Fibroblast of pulmonary artery (primary cell): Measurements from ENCODE around the gene DOCK4.

ENCODE experiments used
- DNase-seq: peaks from one replicate; pipeline ENCODE4 v3.0.0-alpha.2; 2010; ENCODE audit warnings: low read depth
- H3K4me3 ChIP-seq: replicated peaks from 2 replicates; pipeline ENCODE4 v1.5.1; 2011; ENCODE audit warnings: low read depth, mild to moderate bottlenecking, control low read depth, low read length, moderate library complexity
- CTCF ChIP-seq: IDR thresholded peaks from 2 replicates; pipeline ENCODE4 v1.5.1; 2011; ENCODE audit warnings: mild to moderate bottlenecking, control low read depth, low read length, inconsistent platforms; ENCODE audit errors: missing control alignments

The DOCK4 gene

GRCh38 chr7:112232212-112232978, 26.2 kb upstream of the DOCK4 start:
- no peak for TF ChIP-seq CTCF
- no peak overlapping the region for H3K4me3 ChIP-seq
- DNase-seq: no peak

- no peak for TF ChIP-seq CTCF
- DNase-seq: no peak
- H3K4me3 ChIP-seq: no peak overlapping the region
Measured at GRCh38 chr7:112228632-112229031, 22.4 kb upstream of the DOCK4 start.

- no peak for TF ChIP-seq CTCF
- peak; percentile 83 for DNase-seq
Measured at GRCh38 chr7:112226701-112227276, 20.6 kb upstream of the DOCK4 start.

GRCh38 chr7:112225006-112225405, 18.8 kb upstream of the DOCK4 start:
- TF ChIP-seq CTCF: no peak
- no peak overlapping the region for H3K4me3 ChIP-seq
- no peak for DNase-seq

More at GRCh38 chr7:112226701-112227276, 20.6 kb upstream of the DOCK4 start:
- H3K4me3 ChIP-seq: no peak overlapping the region

GRCh38 chr7:112224186-112224585, 18.0 kb upstream of the DOCK4 start:
- DNase-seq: no peak
- TF ChIP-seq CTCF: no peak
- H3K4me3 ChIP-seq: no peak overlapping the region

GRCh38 chr7:112223310-112223709, 17.1 kb upstream of the DOCK4 start:
- no peak for DNase-seq
- H3K4me3 ChIP-seq: no peak overlapping the region
- no peak for TF ChIP-seq CTCF
